ENCODE measurements around the gene EEA1. TPM values are rescaled to one million over a fixed set of nuclear protein-coding genes. Genes with fewer than 3 reads are reported as not detected.

EEA1 gene
- total and polyA plus RNA-seq, 12 donors, result 2.5 to 36.9 (median 21.4) TPM

- TF ChIP-seq, protein P1, sequence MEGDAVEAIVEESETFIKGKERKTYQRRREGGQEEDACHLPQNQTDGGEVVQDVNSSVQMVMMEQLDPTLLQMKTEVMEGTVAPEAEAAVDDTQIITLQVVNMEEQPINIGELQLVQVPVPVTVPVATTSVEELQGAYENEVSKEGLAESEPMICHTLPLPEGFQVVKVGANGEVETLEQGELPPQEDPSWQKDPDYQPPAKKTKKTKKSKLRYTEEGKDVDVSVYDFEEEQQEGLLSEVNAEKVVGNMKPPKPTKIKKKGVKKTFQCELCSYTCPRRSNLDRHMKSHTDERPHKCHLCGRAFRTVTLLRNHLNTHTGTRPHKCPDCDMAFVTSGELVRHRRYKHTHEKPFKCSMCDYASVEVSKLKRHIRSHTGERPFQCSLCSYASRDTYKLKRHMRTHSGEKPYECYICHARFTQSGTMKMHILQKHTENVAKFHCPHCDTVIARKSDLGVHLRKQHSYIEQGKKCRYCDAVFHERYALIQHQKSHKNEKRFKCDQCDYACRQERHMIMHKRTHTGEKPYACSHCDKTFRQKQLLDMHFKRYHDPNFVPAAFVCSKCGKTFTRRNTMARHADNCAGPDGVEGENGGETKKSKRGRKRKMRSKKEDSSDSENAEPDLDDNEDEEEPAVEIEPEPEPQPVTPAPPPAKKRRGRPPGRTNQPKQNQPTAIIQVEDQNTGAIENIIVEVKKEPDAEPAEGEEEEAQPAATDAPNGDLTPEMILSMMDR (IDR thresholded peaks at IDR 0.05), result no peak
- TF ChIP-seq POLR2A (IDR thresholded peaks at IDR 0.05), result no peak
- Histone ChIP-seq H3K9me3 (replicated peaks in 1 of 3) (no peaks in the 10 kb centered on the region), H3K36me3 (replicated peaks in 1 of 2) (no peaks in the 10 kb centered on the region), H3K27ac (no peak overlapping the region), H3K4me3 (no peak overlapping the region), H3K27me3 (no peaks in the 10 kb centered on the region), H3K4me1 (replicated peaks in 1 of 2) (peaks cover 8 to 14% of the 10 kb centered on the region in 2 donors)
- no peak for DNase-seq
- intact Hi-C loops (cut with DNase I), result no loop called here
- 58 to 89% (median 87%) methylated on average over 1 of the region's 1 CpG for WGBS, 4 donors
Measured at GRCh38 chr12:92721656-92722055, 207.4 kb downstream of the EEA1 start.

DNA sequence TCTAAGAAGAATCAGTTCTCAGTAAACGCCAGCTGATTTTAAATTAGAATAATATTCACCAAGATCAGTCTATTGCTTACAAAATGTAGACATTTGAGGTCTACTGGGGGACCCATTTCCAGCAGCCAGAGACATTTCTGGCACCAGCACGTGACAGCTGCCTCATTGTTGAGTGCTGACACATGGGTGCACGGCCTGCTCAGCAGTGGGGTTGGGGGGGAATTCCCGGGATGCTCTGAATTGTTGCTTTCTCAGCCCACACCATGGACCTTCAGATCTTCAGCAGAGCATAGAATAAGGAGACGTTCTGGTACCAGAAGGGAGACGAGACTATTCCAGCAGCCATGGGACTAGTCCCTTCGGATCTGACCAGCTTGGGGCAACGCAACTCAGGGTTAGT, 208.0 kb downstream of the EEA1 start:
- H3K4me3 ChIP-seq, result no peak overlapping the region
- intact Hi-C loops (cut with DNase I), result no loop called here
- no peaks in the 10 kb centered on the region for H3K27me3 ChIP-seq
- no peak for DNase-seq
- no peak overlapping the region for H3K27ac ChIP-seq
- WGBS, 4 donors, result 84 to 90% (median 88%) methylated on average over 8 of the region's 8 CpGs
- H3K36me3 ChIP-seq (replicated peaks in 1 of 2), result no peaks in the 10 kb centered on the region
- H3K9me3 ChIP-seq (replicated peaks in 1 of 3), result no peaks in the 10 kb centered on the region
- peaks cover 8 to 14% of the 10 kb centered on the region in 2 donors for H3K4me1 ChIP-seq (replicated peaks in 1 of 2)
- TF ChIP-seq, protein P1 (IDR thresholded peaks at IDR 0.05), result no peak
- TF ChIP-seq POLR2A (IDR thresholded peaks at IDR 0.05), result no peak

Small RNA genes within 50 kb of the gene (small RNA-seq; reads per million reads assigned to genes)
- 0 to 0.12 reads per million in 2 donors for gene RNU6-1329P

Other genes with a start within 250 kb of the EEA1 start
- gene PLEKHG7, start 226.3 kb downstream of the EEA1 start, total RNA-seq, result not detected
- gene PLEKHG7, start 226.3 kb downstream of the EEA1 start, polyA plus RNA-seq, result not detected